Activated CD4-positive, alpha-beta T cell treated with anti-CD3 and anti-CD28 coated beads for 4 hours (primary cell): Measurements from ENCODE around the gene SGMS1.
"Not testable (repeated sequence)": the region's sequence is repeated elsewhere in the genome, so short reads cannot be mapped to it uniquely, and the experiment has no call there.

Source experiments
- DNase-seq, 2 donors: peaks; one replicate each; pipeline ENCODE4 v3.0.0-alpha.2; 2020

The SGMS1 gene

DNA sequence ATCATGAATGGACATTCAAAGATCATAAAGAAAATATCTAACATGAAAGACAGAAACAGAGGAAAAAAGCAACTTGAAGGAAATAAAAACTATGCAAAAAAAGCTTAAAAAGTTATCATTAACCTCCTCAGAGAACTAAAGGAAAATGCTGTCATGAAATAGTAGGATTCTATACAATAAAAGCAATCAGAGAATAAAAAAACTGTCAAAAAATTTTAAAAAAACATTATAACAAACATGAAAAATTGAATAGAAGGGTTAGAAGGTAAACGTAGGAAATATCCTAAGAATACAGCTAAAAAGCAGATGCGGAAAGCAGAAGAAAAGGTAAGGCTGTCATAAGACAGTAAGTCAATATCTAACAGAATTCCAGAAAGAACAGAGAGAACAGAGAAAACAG is 44.8 kb downstream of the SGMS1 start:
- no peak for DNase-seq

DNA sequence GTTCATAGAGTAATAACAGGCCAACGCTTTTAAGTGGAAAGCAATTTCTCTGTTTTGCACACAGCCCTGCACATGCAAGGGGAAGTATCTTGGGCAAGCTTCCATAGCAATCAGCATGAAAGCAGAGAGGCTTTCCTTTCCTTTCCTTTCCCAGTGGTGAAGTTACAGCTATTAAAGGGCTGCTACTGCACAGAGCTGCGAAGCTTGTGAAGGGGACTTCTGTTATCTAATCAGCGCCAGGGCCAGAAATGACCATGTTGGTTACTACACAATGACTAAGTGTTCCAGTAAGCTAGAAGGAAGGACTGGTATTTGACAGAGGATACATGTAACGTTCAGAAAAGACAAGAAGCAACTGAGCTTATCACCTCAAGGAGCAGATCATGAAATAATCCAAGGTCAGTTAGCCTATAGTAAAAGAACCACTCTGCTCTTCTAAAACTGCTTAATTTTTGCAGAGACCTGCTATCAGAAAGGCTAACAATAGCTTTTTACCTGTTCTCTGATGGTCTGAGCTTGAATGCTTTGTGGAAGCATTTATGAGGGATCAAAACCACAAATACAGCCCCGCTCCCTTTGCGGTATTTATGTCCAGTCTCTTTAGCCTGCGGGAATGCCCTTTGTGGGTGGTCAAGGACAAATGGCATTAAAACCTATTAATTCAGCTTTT is 45.9 kb downstream of the SGMS1 start:
- no peak for DNase-seq

DNA sequence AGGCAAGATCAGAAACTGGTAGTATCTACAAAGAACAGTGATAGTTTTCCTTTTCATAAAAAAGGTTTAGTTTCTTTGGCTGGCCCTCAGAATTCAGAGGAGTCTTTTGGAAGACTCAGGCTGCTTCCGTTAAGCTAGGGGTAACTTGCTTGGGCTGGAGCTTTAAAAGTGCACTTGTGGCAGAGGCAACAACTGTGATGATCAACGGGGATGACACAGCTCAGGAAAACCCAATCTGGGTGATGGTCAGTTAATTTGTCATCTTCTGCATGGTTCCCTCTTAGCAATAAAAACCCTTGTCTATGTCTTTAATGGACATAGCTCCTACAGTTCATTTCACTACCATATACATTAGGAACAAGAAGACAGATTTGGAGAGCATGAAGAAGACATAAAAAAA is 46.7 kb downstream of the SGMS1 start:
- DNase-seq = no peak

DNA sequence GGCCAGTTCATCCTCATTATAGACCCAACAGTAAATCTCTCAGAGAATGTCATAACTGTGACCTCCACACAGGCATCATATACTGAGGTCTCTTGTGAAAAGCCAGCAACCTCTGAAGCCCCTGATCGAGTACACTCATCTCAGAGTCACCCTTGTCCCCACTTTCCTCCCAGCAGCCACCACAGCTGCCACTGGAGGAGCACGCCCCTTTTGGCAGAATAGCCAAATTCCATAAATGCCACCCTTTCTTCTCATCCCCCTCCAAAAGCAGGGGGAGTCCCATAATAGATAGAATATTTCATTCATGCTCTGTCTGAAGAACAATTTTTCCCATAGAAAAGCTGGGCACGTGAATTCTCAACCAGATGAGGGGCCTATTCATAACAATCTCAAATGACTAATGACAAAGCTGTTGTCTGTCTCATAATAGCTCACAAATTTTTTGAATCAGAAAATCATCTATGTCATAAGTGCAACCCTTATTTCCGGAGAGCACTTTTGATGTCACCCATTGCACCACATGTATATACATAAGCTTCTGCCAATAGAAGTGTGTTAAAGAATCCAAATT is 47.4 kb downstream of the SGMS1 start:
- no peak for DNase-seq

DNA sequence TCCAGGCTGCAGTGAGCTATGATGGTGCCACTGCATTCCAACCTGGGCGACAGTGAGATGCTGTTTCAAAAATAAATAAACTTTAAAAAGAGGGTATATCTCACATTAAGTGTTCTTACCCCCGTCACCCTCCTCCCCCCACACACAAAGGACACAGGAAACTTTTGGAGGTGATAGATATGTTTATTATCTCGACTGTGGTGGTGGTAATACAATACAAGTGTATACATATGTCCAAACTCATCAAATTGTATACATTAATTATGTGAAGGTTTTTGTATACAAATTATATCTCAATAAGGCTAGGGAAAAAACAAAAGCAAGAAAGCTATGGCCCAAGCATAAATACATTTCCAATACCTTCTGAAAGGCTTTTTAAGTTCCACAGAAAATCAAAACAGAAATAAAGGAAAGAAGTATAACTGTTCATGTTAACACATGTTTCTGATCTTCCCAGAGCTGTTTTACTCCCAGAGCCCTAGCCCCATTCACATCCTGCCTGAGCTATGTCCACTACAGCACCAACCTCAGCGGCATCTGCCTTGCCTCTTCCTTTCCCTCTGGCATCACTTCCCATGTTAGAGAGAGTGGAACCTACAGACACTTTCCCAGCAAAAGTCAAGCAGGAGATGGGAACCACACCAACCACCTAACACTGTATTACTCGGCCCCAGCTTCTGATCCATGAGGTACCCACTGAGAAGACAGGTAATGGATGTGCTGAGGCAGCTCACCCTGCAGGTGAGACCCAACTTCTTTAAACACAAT is 48.1 kb downstream of the SGMS1 start:
- no peak for DNase-seq

DNA sequence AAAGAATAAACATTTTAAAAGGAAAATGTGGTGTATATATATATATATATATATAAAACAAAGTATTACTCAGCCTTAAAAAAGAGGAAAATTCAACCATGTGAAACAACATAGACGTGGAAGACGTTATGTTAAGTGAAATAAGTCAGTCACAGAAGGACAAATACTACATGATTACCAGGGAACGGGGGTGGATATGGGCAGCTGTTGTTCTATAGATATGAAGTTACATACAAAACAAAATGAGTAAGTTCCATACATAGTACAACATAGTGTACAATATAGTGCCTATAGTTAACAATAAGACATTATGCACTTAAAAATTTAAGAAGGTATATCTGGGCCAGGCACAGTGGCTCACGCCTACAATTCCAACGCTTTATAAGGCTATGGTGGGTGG is 48.8 kb downstream of the SGMS1 start:
- DNase-seq = no peak

DNA sequence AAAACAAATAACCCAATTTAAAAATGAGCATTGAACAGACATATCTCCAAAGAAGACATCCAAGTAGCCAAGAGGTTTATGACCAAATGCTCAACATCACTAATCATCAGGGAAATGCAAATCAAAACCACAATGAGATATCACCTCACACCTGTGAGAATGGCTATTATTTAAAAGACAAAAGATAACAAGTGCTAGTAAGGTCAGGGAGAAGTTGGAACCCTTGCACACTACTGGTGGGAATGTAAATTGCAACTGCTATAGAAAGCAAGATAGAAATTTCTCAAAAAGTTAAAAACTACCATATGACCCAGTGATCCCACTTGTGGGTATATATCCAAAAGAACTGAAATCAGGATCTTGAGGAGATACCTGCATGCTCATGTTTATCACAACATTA is 49.5 kb downstream of the SGMS1 start:
- no peak for DNase-seq

DNA sequence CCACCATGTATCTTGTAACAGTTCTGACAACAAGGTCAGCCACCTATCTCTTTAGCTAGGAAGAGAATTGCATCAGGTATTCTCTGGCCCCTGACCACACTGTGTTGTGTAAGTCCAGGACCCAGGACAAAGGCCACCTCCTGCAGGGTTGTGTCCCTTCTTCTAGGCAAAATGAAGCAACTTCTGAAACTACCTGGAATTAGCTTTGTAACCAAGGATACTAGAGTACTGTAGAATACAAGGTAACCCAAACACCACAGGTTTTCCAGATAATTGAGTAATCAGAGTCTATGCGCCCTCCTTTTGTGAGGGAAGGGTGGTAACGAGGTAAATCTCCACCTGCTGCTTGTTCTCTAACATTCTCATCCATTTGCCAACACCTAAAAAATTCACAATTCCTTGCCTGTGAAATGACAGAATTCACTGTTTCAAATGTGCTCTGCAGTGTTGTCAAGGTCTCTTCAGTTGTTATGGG is 51.7 kb downstream of the SGMS1 start:
- DNase-seq = no peak

DNA sequence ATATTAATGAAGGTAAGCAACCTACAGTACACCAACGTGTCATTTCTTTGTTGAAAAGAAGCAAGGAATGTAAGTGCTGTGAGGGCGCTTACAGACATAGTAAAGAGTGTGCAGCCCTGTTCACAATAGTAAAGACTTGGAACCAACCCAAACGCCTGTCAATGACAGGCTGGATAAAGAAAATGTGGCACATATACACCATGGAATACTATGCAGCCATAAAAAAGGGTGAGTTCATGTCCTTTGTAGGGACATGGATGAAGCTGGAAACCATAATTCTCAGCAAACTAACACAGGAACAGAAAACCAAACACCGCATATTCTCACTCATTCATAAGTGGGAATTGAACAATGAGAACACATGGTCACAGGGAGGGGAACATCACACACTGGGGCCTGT is 55.0 kb downstream of the SGMS1 start:
- DNase-seq = not testable (repeated sequence)

DNA sequence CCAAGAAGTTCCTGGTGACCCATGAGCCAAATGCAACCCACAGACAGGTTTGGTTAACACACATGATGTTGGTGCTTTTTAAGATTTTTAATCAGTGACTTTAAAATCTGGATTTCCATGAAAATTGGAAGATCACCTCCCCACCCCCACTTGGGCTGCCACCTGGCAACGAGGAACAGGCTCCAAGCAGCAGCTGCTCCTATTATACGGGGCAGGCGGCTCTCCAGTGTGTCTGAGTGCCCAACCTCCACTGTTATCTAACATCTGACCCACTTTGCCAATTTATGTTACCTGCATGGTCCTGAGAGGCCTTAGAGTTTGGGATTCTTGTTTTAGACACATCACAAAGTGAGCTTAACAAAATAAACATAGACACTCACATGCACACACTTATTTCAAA is 56.4 kb downstream of the SGMS1 start:
- no peak for DNase-seq

DNA sequence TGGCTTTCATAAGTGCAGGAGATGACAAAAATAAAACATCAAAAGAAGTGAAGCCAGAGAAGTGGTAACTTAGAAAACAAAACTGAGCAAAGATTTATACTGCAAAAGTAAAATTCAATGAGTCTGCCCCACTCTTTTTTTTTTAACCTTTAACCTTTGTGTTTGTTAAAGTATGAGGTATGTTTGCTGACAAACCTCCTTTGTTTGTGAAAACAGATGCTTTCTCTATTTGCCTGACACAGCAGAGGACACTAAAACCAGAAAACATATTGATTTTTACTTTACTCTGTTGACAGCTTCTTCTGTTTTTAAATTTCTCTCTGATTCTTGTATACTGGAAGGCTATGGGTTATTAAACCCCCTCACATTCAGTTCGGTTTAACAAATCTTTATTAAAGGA is 57.6 kb downstream of the SGMS1 start:
- DNase-seq = no peak

DNA sequence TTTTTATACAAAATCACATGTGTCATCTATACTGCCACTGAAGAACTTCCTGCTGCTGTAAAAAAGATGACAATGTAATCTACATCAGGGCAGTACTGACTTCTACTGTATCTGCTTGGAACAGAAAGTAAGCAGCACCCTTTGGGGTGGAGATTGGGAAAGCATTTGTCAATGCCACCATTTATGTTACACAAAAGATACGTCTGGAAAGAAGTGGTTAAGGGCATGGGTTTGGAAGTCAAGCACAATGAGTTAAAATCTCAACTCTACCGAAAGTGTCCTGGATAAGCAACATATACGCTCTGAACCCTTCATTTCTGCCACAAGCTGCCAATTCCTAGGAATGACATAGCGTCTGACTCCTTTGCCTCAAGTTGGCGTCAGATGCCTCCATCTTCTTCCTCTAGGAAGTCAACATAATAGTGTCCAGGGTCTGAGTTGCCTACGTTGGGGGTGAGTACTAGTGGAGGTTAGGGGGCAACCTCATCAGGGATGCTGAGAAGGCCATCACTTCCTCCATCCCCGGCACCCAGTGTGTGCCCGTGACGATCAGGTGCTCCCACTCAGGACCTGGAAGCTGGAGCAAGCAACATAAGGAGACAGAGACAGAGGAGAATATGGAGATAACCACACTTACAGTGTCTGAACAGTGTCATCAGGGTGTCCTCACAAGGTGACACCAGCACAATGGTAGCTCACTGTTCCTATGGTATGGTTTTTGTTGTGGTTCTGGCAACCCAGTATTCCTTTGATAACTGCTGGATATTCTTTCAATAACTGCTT is 58.3 kb downstream of the SGMS1 start:
- DNase-seq = no peak

DNA sequence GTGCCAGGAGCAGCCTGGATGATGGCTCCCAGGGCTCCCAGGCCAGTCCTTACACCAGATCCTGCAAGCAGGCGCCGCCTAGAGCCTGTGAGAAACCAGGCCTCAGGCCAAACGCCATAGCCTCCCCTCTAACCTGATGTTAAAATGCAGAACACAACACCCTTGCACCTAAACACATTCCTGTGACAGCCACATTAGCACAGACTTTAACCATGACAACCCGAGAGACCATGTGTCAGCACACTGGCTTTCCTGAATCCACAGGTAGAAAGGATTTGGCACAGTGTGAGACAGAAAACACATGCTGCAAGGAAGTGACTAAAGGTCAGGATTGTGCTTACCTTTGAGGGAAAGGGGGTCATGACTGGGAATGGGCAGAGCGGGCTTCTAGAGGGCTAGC is 59.9 kb downstream of the SGMS1 start:
- no peak for DNase-seq

DNA sequence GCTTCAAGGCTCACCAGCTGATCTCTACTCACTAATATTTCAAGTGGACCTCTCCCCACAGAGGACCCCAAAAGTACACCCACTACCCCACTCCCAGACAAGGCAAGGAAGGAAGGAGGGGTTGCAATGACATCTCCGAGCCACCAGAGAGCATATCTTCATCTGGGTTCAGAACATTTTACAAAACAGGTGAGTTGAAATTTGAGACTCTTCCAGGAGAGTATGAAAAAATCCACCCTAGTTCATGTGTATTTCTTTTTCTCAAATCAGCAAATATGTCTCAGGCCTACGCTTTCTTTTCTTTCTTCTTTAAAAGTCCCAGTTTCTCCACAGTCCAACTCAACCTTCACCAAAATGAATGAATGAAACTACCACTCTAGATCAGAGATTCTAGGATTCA is 61.9 kb downstream of the SGMS1 start:
- DNase-seq = peak in 1 of 2 donors; percentile 4

DNA sequence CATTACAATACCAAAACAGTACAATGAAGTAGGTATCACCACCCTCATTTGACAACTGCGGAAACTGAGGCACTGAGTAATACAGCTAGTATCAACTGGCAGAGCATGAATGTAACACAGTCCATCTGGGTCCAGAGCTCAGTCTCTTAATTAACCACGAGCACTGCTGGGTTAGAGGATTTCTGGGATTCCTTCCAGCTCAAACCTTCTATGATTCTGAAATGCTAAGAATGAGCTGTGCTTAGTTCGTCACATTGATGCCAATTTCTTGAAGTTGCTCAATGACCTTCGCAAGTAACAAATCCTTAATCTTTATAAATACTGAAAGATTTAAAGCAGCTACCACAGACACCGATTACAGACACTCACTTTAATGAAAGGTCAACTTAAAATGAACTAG is 62.5 kb downstream of the SGMS1 start:
- no peak for DNase-seq

DNA sequence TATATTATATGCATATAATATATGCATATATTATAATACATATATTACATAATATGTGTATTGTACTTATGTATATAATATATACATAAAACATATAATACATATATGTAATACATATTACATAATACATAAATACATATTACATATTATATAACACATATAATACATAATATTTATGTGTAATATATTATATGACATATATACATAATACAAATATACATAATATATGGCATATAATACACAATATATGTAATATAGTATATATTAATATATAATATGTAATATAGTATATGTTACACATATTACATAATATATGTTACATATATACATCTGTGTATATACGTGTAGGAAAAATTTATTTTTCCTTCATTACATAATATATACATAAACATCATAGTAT is 63.4 kb downstream of the SGMS1 start:
- DNase-seq = no peak

DNA sequence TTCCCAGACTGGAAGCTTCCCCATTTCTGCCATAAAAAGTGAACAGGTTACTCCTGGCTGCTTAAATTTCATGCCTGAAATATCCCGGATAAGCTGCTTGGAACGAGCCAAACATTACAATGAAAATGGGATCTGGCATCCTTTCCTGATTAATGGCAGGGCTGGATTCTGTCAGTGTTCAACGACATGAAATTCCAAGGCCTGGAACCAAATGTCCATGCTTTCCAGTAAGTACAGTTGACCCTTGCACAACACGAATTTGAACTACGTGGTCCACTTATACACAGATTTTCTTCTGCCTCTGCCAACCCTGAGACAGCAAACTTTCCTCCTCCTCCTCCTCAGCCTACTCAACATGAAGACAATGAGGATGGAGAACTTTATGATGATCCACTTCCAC is 65.4 kb downstream of the SGMS1 start:
- DNase-seq = no peak

DNA sequence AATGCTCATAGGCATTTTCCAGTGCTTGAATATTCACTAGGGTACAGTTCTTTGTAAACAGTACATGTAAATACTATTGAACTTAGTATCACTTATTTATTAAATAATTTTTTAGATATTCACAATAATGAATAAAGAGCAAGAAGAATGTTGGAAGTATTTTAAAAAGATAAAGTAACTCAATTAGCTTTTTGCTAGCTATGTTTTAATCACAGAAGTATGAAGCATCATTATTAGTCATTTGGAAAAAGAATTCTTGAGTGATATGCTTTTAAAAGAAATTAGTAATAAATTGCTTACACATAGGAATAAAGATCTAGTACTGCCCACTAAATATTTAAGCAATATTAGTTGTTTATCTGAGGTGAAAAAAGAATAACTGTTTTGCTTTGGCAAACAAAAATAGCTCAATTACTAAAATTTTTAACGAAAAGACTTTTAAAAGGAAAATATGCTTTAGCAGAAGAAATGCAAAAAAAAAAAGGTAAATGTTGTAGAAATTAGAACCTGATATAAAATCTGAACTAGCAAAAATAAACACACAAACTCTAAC is 66.5 kb downstream of the SGMS1 start:
- DNase-seq = no peak

DNA sequence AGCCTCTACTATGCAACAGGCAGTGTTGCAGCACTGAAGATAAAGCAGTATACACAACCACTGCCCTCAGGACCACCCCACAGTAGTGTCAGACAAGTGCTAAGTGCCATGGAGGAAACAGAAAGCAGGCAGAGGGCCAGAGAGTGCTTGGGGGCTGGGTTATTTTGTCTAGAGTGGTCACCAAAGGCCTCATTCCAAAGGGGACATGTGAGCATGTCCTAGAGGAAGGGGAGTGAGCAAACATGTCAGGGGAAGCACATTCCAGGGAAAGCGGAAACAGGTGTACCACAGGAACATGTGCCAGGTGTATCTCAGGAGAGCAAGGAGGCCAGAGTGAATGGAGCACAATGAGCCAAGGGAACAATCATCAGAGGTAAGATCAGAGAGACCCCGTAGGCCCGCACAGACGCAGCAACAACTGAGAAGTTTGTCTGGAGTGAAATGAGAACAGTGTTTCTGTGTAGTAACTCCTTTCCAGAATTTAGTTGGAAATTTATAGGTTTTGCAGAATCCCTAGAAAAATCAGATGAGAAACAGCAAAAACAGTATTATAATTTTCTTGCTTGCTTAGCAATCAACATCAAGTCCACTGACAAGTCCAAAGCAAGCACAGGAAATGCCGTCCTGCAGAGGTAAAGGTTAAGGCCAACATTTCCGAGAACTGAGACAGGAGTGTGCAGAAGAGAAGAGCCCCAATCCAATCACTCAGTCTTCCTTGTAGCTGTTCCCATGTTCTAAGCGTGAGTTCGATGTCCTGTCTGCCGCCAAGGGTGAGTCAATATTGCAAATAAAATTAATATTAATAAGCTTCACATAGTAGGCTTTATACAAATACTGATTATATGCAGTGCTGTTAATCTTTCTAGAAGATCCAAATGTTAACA is 67.3 kb downstream of the SGMS1 start:
- no peak for DNase-seq

DNA sequence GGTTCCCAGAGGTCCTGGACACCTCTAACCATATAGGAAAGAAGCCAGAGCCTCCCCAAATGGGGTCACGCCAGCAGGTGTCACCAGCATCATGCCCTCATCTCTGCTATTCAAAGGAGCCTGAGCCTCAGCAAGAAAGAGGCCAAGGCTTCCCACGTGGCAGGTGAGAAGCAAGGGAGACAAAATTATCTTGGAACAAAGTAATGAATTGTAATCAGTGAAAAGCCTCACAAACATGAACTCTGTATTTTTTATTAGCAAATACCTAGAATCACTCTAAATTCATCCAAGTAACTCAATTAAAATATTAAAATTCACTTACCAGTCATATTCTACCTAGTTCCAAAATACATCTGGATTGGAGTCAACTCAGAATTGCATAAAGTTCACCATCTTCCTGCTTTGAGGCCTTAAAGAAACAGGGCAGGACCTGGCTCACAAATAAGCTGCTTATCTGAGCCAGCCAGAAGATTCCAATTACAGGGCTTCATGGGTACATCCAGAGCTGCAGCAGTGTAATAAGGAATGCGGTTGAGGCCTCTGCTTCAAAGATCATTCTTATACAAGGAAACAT is 68.7 kb downstream of the SGMS1 start:
- peak in 1 of 2 donors; percentile 11 for DNase-seq

DNA sequence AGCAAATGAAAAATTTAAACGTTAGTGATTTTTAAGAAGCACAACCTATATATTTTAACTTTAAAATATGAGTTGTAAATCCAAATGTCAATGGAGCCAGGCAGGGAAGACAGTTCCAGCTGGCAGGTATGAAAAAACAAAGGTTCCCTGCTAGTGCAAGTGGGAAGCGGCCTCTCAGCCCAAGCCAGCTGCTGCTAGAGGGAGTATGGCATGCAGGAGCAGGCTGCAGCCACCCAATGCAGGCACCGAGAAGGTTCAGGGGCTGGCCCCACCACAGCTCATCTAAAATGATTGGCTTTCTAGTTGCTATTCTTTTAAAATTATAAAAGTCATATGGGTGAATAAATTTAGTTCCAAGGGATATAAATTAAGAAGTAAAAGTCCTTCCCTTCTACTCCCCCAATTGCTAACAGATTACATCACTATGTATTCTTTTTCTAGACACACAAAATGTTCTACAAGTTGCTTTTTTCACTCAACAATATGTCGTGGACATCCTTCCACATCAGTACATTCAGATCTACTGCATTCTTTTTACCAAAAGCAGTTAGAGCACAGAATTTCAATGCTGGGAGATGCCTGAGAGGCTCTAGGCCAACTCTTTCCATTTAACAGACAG is 69.3 kb downstream of the SGMS1 start:
- DNase-seq = no peak
